ENCODE data around the gene TWNK.

TWNK gene

DNA sequence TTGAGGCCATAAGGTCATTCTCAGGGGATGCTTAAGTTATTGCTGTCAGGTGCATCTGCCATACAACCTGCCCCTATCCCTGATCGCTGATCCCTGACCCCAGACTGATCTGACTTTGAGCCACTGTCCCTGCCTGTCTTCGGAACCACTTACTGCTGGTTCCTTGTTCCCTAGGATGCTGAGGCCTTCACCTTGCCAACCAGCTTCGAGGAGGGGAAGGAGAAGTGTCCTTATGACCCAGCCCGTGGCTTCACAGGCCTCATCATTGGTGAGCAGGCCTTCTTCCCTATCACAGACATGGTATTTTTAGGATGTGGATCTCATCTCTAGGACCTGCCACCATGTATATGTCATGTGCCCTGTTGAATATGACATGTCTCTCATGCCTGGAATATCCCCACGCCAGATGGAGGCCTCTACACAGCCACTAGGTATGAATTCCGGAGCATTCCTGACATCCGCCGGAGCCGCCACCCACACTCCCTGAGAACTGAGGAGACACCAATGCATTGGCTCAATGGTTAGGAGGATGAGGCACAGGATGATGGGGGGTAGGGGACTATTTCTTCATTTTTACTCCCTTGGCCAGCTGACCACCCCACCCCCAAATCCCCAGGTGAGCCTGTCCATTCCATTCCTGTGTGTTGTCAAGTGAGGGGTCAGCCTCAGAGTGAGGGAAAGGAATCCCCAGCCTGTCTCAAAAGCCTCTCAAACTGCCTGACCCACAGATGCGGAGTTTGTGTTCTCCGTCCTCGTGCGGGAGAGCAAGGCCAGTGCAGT lies 9.0 kb upstream of the TWNK start:
- Histone ChIP-seq H3K9me3 (ENCODE audit: insufficient read depth, low read length) (no peaks in the 10 kb centered on the region), H3K4me3 (ENCODE audit: low read length) (no peak overlapping the region), H3K27ac (ENCODE audit: low read length) (no peak overlapping the region), H3K79me2 (ENCODE audit: low read length) (no peaks in the 10 kb centered on the region), H3K4me2 (ENCODE audit: low read length) (no peak overlapping the region), H3K36me3 (replicated peaks; ENCODE audit: low read depth, low read length) (no peaks in the 10 kb centered on the region), H3K27me3 (ENCODE audit: low read depth, low read length) (no peaks in the 10 kb centered on the region), H3K9ac (ENCODE audit: low read length) (no peak overlapping the region), H4K20me1 (ENCODE audit: insufficient read depth, low read length) (no peaks in the 10 kb centered on the region), H3K4me1 (ENCODE audit: low read length) (no peaks in the 10 kb centered on the region), H2AFZ (ENCODE audit: low read depth, low read length) (no peak overlapping the region)
- TF ChIP-seq, protein P1, sequence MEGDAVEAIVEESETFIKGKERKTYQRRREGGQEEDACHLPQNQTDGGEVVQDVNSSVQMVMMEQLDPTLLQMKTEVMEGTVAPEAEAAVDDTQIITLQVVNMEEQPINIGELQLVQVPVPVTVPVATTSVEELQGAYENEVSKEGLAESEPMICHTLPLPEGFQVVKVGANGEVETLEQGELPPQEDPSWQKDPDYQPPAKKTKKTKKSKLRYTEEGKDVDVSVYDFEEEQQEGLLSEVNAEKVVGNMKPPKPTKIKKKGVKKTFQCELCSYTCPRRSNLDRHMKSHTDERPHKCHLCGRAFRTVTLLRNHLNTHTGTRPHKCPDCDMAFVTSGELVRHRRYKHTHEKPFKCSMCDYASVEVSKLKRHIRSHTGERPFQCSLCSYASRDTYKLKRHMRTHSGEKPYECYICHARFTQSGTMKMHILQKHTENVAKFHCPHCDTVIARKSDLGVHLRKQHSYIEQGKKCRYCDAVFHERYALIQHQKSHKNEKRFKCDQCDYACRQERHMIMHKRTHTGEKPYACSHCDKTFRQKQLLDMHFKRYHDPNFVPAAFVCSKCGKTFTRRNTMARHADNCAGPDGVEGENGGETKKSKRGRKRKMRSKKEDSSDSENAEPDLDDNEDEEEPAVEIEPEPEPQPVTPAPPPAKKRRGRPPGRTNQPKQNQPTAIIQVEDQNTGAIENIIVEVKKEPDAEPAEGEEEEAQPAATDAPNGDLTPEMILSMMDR (IDR thresholded peaks at IDR 0.05; ENCODE audit: low read depth, low read length) = no peak
- TF ChIP-seq EZH2phosphoT487 (IDR thresholded peaks at IDR 0.05; ENCODE audit: low read depth) = no peak

DNA sequence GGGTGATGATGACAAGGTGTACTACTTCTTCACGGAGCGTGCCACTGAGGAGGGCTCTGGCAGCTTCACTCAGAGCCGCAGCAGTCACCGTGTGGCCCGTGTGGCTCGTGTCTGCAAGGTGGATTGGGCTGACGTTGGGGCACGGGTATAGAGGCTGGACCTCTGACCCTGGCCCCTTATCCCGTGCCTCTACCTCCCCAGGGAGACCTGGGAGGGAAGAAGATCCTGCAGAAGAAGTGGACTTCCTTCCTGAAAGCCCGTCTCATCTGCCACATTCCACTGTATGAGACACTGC lies 8.5 kb upstream of the TWNK start:
- H3K4me1 ChIP-seq (ENCODE audit: low read length) = no peaks in the 10 kb centered on the region
- no peaks in the 10 kb centered on the region for H3K36me3 ChIP-seq (replicated peaks; ENCODE audit: low read depth, low read length)
- no peaks in the 10 kb centered on the region for H3K9me3 ChIP-seq (ENCODE audit: insufficient read depth, low read length)
- no peak overlapping the region for H3K9ac ChIP-seq (ENCODE audit: low read length)
- H2AFZ ChIP-seq (ENCODE audit: low read depth, low read length) = no peak overlapping the region
- no peaks in the 10 kb centered on the region for H4K20me1 ChIP-seq (ENCODE audit: insufficient read depth, low read length)
- no peaks in the 10 kb centered on the region for H3K79me2 ChIP-seq (ENCODE audit: low read length)
- no peak overlapping the region for H3K4me3 ChIP-seq (ENCODE audit: low read length)
- H3K27ac ChIP-seq (ENCODE audit: low read length) = no peak overlapping the region
- H3K27me3 ChIP-seq (ENCODE audit: low read depth, low read length) = no peaks in the 10 kb centered on the region
- no peak overlapping the region for H3K4me2 ChIP-seq (ENCODE audit: low read length)
- no peak for TF ChIP-seq EZH2phosphoT487 (IDR thresholded peaks at IDR 0.05; ENCODE audit: low read depth)
- TF ChIP-seq, protein P1 (IDR thresholded peaks at IDR 0.05; ENCODE audit: low read depth, low read length) = no peak

DNA sequence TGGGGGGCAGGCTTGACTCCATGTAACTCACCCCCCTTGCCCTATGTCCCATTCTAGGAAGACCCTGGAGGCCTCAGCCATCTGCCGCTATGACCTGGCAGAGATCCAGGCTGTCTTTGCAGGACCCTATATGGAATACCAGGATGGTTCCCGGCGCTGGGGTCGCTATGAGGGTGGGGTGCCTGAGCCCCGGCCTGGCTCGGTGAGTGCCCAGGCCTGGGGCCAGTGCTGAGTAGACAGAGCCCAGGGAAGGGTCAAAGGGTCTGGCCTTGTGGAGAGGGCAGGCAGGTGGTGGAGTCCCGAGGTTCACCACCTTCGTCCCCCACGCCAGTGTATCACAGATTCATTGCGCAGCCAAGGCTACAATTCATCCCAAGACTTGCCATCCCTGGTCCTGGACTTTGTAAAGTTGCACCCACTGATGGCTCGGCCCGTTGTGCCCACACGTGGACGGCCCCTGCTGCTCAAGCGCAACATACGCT lies 7.5 kb upstream of the TWNK start:
- Histone ChIP-seq H3K4me2 (ENCODE audit: low read length) (no peak overlapping the region), H3K9ac (ENCODE audit: low read length) (no peak overlapping the region), H3K4me3 (ENCODE audit: low read length) (no peak overlapping the region), H3K4me1 (ENCODE audit: low read length) (no peaks in the 10 kb centered on the region), H4K20me1 (ENCODE audit: insufficient read depth, low read length) (no peaks in the 10 kb centered on the region), H3K27me3 (ENCODE audit: low read depth, low read length) (no peaks in the 10 kb centered on the region), H3K79me2 (ENCODE audit: low read length) (no peaks in the 10 kb centered on the region), H2AFZ (ENCODE audit: low read depth, low read length) (no peak overlapping the region), H3K36me3 (replicated peaks; ENCODE audit: low read depth, low read length) (no peaks in the 10 kb centered on the region), H3K9me3 (ENCODE audit: insufficient read depth, low read length) (no peaks in the 10 kb centered on the region), H3K27ac (ENCODE audit: low read length) (no peak overlapping the region)
- TF ChIP-seq, protein P1 (IDR thresholded peaks at IDR 0.05; ENCODE audit: low read depth, low read length) = no peak
- TF ChIP-seq EZH2phosphoT487 (IDR thresholded peaks at IDR 0.05; ENCODE audit: low read depth) = no peak

DNA sequence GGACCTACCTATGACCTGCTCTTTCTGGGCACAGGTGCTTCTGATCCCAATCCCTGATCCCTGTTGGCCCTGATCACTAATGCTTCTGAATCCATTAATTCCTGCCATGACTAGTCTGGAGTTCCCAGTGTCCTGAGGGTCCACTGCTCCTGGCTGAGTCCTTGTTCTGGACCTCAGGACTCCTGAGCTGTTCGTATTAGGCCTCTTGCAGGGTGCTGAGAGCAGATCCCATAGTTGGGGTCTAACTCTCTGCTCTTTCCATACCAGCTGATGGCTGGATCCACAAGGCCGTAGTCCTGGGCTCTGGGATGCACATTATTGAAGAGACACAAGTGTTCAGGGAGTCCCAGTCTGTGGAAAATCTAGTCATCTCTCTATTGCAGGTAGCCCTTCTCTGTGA lies 7.0 kb upstream of the TWNK start:
- Histone ChIP-seq H3K4me1 (ENCODE audit: low read length) (no peaks in the 10 kb centered on the region), H3K9me3 (ENCODE audit: insufficient read depth, low read length) (no peaks in the 10 kb centered on the region), H3K27me3 (ENCODE audit: low read depth, low read length) (no peaks in the 10 kb centered on the region), H3K27ac (ENCODE audit: low read length) (no peak overlapping the region), H3K79me2 (ENCODE audit: low read length) (no peaks in the 10 kb centered on the region), H4K20me1 (ENCODE audit: insufficient read depth, low read length) (no peaks in the 10 kb centered on the region), H3K4me3 (ENCODE audit: low read length) (no peak overlapping the region), H3K9ac (ENCODE audit: low read length) (no peak overlapping the region), H3K4me2 (ENCODE audit: low read length) (no peak overlapping the region), H3K36me3 (replicated peaks; ENCODE audit: low read depth, low read length) (no peaks in the 10 kb centered on the region), H2AFZ (ENCODE audit: low read depth, low read length) (no peak overlapping the region)
- TF ChIP-seq, protein P1 (IDR thresholded peaks at IDR 0.05; ENCODE audit: low read depth, low read length) = no peak
- TF ChIP-seq EZH2phosphoT487 (IDR thresholded peaks at IDR 0.05; ENCODE audit: low read depth) = no peak

All from OCI-LY3 (cell line).